GM12878 (cell line): ENCODE measurements around the gene CD2BP2. TPM values are rescaled to one million over a fixed set of nuclear protein-coding genes. Genes with fewer than 3 reads are reported as not detected.

ENCODE experiments used
- ATAC-seq: fragments of 200-7000 bp; cut with Tn5 transposase; 3 replicates; pipeline ENCODE4 v1.9.1; 2020; ENCODE audit warnings: mild to moderate bottlenecking, moderate library complexity
- BruUV-seq: library from RNA; stranded (reverse); fragments of 400-500 nt; replicated peaks from 2 replicates; lab custom pipeline; 2021; lab: Mats Ljungman, UMichigan
- CTCF ChIA-PET: fragments of 300-600 bp; sonication (Branson Sonifier 250); formaldehyde crosslinking; extraction: SDS; loops from one replicate; lab custom pipeline; 2021; ENCODE audit warnings: inconsistent platforms; lab: Yijun Ruan, JAX
- POLR2A ChIA-PET: fragments of 350-600 bp; formaldehyde crosslinking; extraction: SDS; loops from one replicate; lab custom pipeline; 2021; ENCODE audit warnings: inconsistent platforms; lab: Charles Lee
- RAD21 ChIA-PET: fragments of 300-600 bp; sonication (Branson Sonifier 250); formaldehyde crosslinking; loops from one replicate; lab custom pipeline; 2023; ENCODE audit warnings: antibody characterized with exemption; ENCODE audit not compliant: unreplicated experiment; lab: Charles Lee
- SMC1A ChIA-PET: fragments of 300-600 bp; sonication (Branson Sonifier 250); formaldehyde crosslinking; loops from one replicate; lab custom pipeline; 2023; ENCODE audit not compliant: unreplicated experiment, uncharacterized antibody; lab: Charles Lee
- DNase-seq: peaks from one replicate; pipeline ENCODE4 v3.0.0-alpha.2; 2011; ENCODE audit warnings: low read depth, low spot score
- FAIRE-seq: peaks from 3 replicates; lab custom pipeline; 2011; peaks lifted over from hg19 to GRCh38; lab: Jason Lieb, UNC
- H2AFZ ChIP-seq: 2 replicates; pipeline ENCODE4 v1.6.0; 2011; ENCODE audit warnings: low read depth, low read length, control low read depth; ENCODE audit not compliant: control insufficient read depth
- H3K27ac ChIP-seq: 2 replicates; pipeline ENCODE4 v1.5.1; 2011; ENCODE audit warnings: control low read depth; ENCODE audit not compliant: control insufficient read depth, insufficient read depth
- H3K27me3 ChIP-seq, 2 experiments: replicated peaks in 1 of 2; 2 replicates each; pipeline versions ENCODE4 v1.6.0 to v1.6.1; 2011; ENCODE audit warnings: low read length in 1 of 2; ENCODE audit not compliant: control insufficient read depth in 2 of 2, insufficient read depth in 2 of 2
- H3K36me3 ChIP-seq, 2 experiments: 2 replicates each; pipeline ENCODE4 v1.5.1; 2011; ENCODE audit warnings: low read length in 1 of 2; ENCODE audit not compliant: control insufficient read depth in 2 of 2, insufficient read depth in 2 of 2
- H3K4me1 ChIP-seq: 2 replicates; pipeline ENCODE4 v1.6.1; 2011; ENCODE audit warnings: mild to moderate bottlenecking, low read length, moderate library complexity, mixed read lengths; ENCODE audit not compliant: control insufficient read depth, insufficient read depth
- H3K4me2 ChIP-seq: 2 replicates; pipeline ENCODE4 v1.6.0; 2011; ENCODE audit warnings: control low read depth; ENCODE audit not compliant: control insufficient read depth, insufficient read depth
- H3K4me3 ChIP-seq: fragments of 200-600 bp; sonication (generic); 2 replicates; pipeline ENCODE4 v1.5.1; 2016
- H3K79me2 ChIP-seq: 2 replicates; pipeline ENCODE4 v1.6.0; 2011; ENCODE audit warnings: low read length; ENCODE audit not compliant: control insufficient read depth, insufficient read depth
- H3K9ac ChIP-seq: 2 replicates; pipeline ENCODE4 v1.8.0; 2011; ENCODE audit warnings: low read length, control low read depth, mixed read lengths; ENCODE audit not compliant: control insufficient read depth, insufficient read depth
- H3K9me3 ChIP-seq: replicated peaks from 3 replicates; pipeline ENCODE4 v1.5.1; 2011; ENCODE audit warnings: mild to moderate bottlenecking, low read length; ENCODE audit not compliant: control insufficient read depth, insufficient read depth
- H4K20me1 ChIP-seq: 2 replicates; pipeline ENCODE4 v1.6.0; 2011; ENCODE audit not compliant: control insufficient read depth, insufficient read depth
- NFIC ChIP-seq: IDR thresholded peaks from 2 replicates; pipeline ENCODE4 v1.6.1; 2012; ENCODE audit warnings: low read depth, mild to moderate bottlenecking, inconsistent platforms, low read length, moderate library complexity
- POLR2A ChIP-seq: IDR thresholded peaks from 2 replicates; pipeline ENCODE4 v1.6.1; 2011; ENCODE audit warnings: low read depth, mild to moderate bottlenecking, low read length
- TBL1XR1 ChIP-seq: IDR thresholded peaks from 2 replicates; pipeline ENCODE4 v1.6.1; 2012; ENCODE audit warnings: low read depth, low read length, improper control_type of control experiment
- WGBS: methylation state at CpG from one replicate; pipeline ENCODE4 v1.1.6; 2016; ENCODE audit warnings: low lambda C conversion rate; ENCODE audit not compliant: insufficient replicate concordance, insufficient coverage; ENCODE audit errors: missing lambda C conversion rate; 5-methylcytosine and 5-hydroxymethylcytosine counted together
- in situ Hi-C: fragments of 300-500 bp; cut with MboI; formaldehyde crosslinking; loops from 9 replicates; pipeline ENCODE4 v1.14.3; 2018; ENCODE audit warnings: mixed read lengths
- intact Hi-C: fragments of 100-400 bp; cut with micrococcal nuclease; formaldehyde crosslinking; loops from one replicate; pipeline ENCODE4 v1.14.2; 2022; ENCODE audit not compliant: unreplicated experiment
- polyA plus RNA-seq, 11 experiments: library from polyadenylated mRNA; depleted of rRNA in 4 of 11; unstranded in 6 of 11; stranded (reverse) in 5 of 11; fragments of >200 nt; fragmentation: Nextera tagmentation in 4 of 11; fragmentation: Illumina TruSeq in 1 of 11; extraction: Ambion mirVana in 4 of 11; extraction: Trizol in 1 of 11; gene quantifications; 1 replicate in 1 of 11; 2 replicates in 10 of 11; pipeline versions ENCODE4 v1.2.1 to v1.2.3, GENCODE V29; 2011 to 2016; ENCODE audit warnings: inconsistent platforms in 2 of 11, missing spikeins in 2 of 11, low read depth in 1 of 11
- total RNA-seq, 4 experiments: library from RNA; depleted of rRNA in 3 of 4; stranded (reverse); fragments of >200 nt in 3 of 4; fragmentation: Illumina TruSeq in 1 of 4; extraction: Trizol in 1 of 4; gene quantifications; 2 replicates each; pipeline versions ENCODE4 v1.2.1 to v1.2.3, GENCODE V29; 2013 to 2021
- TF ChIP-seq, protein P1 (sequence below): IDR thresholded peaks from 2 replicates; pipeline ENCODE4 v1.6.1; 2012; ENCODE audit warnings: low read depth, low read length, improper control_type of control experiment

The CD2BP2 gene
- total and polyA plus RNA-seq, 10 of the 15 experiments (the other 5 are each of a cell fraction or from before 2014, with no cell fraction given) = 3.3 to 47.9 (median 31.8) TPM

DNA sequence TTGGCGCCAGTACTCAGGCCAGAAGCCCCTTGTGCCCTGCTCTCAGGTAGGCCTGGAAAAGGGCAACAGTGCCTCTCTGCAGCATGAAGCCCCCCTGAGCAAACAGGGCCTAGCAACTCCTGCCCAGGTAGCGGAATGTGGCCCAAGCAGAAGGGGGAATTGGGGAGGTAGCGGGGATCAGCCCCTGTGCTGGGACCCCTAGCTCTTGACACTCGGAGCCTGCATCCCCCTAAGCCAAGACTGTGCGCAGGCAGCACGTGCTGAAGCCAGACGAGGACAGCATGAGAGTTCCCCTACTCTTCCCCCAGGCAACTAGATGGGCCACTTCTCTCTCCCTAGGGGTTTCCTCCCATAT lies 823 bp upstream of the CD2BP2 start:
- WGBS = 75% methylated on average over 7 of the region's 7 CpGs
- peak overlapping the region; percentile 88 for H3K9ac ChIP-seq
- ChIA-PET RAD21 (interaction anchor here (1.0 to 4.3 kb wide), 4 partner anchors 10 to 213 kb away, joined by 3 to 33 read pairs (median 8); partner anchors contain the start of gene TBC1D10B), POLR2A (interaction anchor here (0.8 to 3.8 kb wide), 3 partner anchors 9 to 42 kb away, joined by 3 to 21 read pairs (median 5); partner anchors contain the start of gene TBC1D10B), CTCF (interaction anchor here (1.1 kb wide), 1 partner anchor 13 kb away, joined by 4 read pairs; no protein-coding TSS in a partner anchor), SMC1A (interaction anchor here (1.0 to 1.7 kb wide), 2 partner anchors 10 to 14 kb away, joined by 4 to 5 read pairs; partner anchors contain the start of gene TBC1D10B)
- H2AFZ ChIP-seq = no peak overlapping the region; the same call in 1 of the 2 replicates
- H4K20me1 ChIP-seq = peaks cover 4% of the 10 kb centered on the region
- H3K36me3 ChIP-seq = peaks cover 3 to 23% of the 10 kb centered on the region in 2 experiments
- no peaks in the 10 kb centered on the region for H3K27me3 ChIP-seq
- no TSS peak for BruUV-seq
- ATAC-seq (no peak), FAIRE-seq (no peak), DNase-seq (no peak)
- H3K27ac ChIP-seq = peak overlapping the region; percentile 93
- peaks cover 18% of the 10 kb centered on the region for H3K79me2 ChIP-seq
- H3K9me3 ChIP-seq = no peaks in the 10 kb centered on the region
- intact Hi-C loops (loop anchor here (2.0 to 10.0 kb wide), 2 partner anchors 15 to 261 kb away; partner anchors contain the start of genes TBC1D10B, TBX6 and YPEL3), in situ Hi-C loops (no loop called here)
- H3K4me3 ChIP-seq = peak overlapping the region; percentile 94
- peaks cover 21% of the 10 kb centered on the region for H3K4me1 ChIP-seq
- peak overlapping the region; percentile 99 for H3K4me2 ChIP-seq
- no peak for TF ChIP-seq TBL1XR1
- peak; percentile 38; the same call in 1 of the 2 replicates for TF ChIP-seq POLR2A
- 0 out of 2 replicates have a peak, but pooled peaks have one; percentile 3 for TF ChIP-seq NFIC
- TF ChIP-seq, protein P1, sequence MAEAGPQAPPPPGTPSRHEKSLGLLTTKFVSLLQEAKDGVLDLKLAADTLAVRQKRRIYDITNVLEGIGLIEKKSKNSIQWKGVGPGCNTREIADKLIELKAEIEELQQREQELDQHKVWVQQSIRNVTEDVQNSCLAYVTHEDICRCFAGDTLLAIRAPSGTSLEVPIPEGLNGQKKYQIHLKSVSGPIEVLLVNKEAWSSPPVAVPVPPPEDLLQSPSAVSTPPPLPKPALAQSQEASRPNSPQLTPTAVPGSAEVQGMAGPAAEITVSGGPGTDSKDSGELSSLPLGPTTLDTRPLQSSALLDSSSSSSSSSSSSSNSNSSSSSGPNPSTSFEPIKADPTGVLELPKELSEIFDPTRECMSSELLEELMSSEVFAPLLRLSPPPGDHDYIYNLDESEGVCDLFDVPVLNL = no peak
